HG02884 (cell line): ENCODE measurements around the gene EEF2KMT.
A peak's percentile ranks its signal among the peaks of the same experiment; 100 is the strongest.
"Not testable (repeated sequence)": the region's sequence is repeated elsewhere in the genome, so short reads cannot be mapped to it uniquely, and the experiment has no call there.

Experiments
- ATAC-seq: cut with Tn5 transposase; IDR thresholded peaks from one replicate; pipeline ENCODE4 v1.9.1; 2021; ENCODE audit warnings: mild to moderate bottlenecking, moderate library complexity; ENCODE audit not compliant: unreplicated experiment

The EEF2KMT gene

DNA sequence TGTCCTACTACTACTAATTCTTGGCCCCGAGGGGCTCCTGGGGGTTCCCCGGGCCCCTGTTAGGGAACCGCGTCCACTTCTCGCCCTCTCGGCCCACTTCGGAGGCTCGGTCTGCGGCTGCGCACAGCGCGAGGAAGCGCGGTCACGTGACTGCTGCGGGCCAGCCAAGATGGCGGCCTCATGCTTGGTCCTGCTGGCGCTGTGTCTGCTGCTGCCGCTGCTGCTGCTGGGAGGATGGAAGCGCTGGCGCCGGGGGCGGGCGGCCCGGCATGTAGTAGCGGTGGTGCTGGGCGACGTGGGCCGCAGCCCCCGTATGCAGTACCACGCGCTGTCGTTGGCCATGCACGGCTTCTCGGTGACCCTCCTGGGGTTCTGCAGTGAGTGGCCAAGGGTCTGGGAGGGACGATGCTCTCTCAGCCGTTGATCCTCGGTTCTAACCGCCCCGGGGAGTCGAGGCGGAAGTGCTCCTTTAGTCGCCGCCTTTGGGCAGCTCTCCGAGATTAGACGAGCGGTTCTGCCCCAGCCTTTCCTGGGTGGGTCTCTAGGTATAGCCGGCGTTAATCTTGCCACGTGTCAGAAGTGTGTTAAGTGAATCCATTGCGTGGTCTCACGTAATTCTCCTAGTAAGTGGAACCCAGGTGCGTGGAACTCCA is 25.8 kb downstream of the EEF2KMT start, which contains the start of gene ALG1:
Gene ALG1, plus strand, starts transcription at position 163 of the 653 bp plus-strand sequence. Its CDS starts 7 bp downstream, at position 170.
- ATAC-seq, result peak; percentile 70

DNA sequence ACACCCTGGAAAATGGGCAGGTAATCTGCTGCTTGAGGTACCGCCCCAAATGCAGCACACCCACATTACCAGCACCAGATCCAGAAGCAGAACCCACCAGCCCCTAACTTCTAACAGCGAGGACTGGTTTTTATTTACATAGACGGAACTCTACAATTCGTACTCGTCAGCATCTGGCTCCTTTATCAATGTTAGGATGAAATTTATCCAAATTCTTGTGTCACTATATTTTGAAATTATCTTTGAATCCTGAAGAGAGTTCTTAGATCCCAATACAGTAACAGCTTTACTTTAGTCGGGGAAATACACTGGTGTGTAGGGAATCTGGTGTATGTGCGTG is 26.3 kb downstream of the EEF2KMT start:
- ATAC-seq, result no peak

DNA sequence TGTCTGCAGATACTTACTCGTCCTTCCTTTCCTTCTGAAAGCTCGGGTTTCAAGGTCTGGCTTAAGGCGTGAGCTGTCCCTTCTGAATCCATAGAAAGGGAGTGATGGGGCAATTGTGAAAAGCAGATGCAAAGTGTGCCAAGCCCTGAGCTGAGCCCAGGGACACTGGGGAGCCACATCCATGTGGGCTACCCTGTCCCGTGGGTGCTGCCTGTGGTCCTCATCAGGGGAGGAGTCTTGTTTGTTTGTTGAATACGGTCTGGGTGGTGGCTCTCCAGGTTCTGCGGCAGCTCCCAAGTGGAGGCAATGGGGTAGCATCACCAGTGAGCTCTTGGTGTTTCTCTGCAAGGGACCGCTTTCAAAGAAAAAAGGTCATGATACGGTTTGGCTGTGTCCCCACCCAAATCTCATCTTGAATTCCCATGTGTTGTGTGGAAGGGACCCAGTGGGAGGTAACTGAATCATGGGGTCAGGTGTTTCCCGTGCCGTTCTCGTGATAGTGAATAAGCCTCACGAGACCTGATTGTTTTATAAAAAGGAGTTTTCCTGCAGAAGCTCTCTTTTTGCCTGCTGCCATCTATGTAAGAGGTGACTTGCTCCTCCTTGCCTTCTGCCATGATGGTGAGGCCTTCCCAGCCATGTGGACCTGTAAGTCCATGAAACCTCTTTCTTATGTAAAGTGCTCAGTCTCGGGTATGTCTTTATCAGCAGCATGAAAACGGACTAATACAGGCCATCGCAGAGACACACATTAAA is 27.0 kb downstream of the EEF2KMT start:
- no peak for ATAC-seq

DNA sequence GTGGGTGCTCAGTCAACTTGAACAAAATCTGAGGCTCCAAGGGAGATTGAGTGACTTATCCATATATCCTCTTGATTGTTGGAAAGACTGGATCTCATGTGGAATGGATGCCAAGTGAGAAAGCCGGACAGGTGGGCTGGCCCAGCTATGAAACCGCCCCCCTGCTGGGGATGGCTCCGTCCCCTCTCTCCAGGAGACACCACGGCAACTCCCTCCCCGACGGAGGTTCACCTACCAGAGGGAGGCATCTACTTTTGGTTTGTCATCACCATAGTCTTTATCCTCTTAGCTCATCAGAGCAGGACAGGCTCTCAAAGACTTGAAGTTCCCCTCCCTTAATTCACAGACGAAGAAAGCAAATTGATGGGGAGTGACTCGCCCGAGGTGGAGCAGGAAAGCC is 27.7 kb downstream of the EEF2KMT start:
- ATAC-seq, result no peak

DNA sequence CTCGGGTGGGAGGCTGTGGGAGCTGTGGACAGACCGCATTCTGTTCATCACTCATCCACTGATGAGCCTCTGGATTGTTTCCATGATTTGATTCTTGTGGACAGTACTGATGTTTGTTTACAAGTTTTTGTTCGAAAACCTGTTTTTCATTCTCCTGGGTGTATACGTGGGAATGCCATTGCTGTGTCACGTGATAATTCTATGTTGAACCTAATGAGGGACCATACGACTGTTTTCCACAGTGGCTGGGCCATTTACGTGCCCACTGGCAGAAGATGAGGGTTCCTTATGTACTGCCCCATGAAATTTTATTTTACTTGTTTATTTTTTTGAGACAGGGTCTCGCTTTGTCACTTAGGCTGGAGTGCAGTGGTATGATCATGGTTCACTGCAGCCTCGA is 28.5 kb downstream of the EEF2KMT start:
- no peak for ATAC-seq

DNA sequence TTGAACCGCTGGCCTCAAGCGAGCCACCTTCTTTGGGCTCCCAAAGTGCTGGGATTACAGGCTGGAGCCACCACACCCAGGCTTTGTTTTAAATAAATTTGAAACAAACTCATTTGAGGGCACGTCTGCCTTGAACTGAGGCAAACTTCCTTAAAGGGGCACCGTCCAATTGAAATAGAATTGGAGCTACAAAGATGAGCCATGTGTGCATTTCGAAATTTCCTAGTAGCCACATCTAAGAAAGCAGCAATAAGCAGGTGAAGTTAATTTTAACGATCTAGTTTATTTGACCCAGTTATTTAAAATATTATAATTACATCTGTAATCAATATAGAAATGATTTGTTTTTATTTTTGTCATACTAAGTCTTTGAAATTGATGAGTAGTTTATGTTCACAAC is 31.1 kb downstream of the EEF2KMT start:
- ATAC-seq, result no peak

DNA sequence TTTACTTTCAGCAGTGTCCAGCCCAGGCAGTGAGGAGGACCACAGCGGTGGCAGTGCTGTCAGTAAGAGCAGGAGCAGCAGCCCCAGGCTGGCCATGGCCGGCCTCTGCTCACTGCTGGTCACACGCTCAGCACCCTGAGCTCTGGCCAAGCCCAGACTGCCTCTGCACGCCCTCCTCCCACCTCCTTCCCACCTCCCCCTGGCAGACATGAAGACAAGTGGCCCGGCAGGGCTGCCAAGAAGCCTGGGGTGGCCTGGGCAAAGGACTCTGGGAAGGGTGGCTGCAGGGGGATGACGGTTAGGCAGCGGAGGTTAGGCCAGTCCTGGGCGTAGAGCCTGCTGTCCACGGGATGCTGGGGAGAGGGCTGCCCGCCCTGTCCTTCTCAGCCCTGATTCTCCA is 31.8 kb downstream of the EEF2KMT start, which contains the start of gene C16orf89:
Gene C16orf89, minus strand, starts transcription at position 144 of the 400 bp plus-strand sequence. Its CDS starts 48 bp downstream, at position 96.
- no peak for ATAC-seq

DNA sequence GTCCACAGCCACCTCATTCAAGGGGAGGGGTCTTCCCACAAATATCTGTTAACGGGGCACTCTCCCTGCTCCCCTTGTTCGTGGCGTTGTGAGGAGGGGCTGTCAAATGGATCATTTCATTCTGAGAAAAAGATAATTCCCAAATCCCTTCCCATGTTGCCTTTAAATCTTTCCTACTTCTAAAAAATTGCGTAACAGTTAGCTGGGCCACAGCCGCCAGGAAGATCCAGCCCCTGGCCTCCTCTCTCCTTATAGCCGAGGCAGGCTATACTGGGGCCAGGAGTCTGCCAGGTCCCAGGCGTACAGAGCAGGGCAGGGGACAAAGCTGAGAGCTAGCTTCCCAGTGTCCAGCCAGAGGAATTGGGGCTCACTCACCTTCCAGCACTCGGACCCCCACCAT is 32.3 kb downstream of the EEF2KMT start:
- no peak for ATAC-seq

DNA sequence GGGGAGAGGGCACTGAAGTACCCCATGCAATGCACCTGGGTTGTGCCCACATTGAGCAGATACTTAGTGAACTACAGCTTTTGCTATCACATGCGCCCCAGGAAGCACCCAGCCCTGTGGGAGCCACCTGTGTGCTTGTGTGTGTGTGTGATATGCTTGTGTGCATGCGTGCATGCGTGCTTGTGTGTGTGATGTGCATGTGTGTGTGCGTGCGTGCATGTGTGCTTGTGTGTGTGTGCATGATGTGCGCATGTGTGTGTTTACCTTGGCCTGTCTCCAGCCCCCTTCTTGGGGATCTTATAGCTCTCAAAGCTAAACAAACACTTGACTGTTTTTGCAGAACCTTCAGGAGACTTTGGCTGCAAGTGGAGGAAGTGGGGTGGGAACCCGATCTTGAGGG is 32.7 kb downstream of the EEF2KMT start:
- no peak for ATAC-seq

DNA sequence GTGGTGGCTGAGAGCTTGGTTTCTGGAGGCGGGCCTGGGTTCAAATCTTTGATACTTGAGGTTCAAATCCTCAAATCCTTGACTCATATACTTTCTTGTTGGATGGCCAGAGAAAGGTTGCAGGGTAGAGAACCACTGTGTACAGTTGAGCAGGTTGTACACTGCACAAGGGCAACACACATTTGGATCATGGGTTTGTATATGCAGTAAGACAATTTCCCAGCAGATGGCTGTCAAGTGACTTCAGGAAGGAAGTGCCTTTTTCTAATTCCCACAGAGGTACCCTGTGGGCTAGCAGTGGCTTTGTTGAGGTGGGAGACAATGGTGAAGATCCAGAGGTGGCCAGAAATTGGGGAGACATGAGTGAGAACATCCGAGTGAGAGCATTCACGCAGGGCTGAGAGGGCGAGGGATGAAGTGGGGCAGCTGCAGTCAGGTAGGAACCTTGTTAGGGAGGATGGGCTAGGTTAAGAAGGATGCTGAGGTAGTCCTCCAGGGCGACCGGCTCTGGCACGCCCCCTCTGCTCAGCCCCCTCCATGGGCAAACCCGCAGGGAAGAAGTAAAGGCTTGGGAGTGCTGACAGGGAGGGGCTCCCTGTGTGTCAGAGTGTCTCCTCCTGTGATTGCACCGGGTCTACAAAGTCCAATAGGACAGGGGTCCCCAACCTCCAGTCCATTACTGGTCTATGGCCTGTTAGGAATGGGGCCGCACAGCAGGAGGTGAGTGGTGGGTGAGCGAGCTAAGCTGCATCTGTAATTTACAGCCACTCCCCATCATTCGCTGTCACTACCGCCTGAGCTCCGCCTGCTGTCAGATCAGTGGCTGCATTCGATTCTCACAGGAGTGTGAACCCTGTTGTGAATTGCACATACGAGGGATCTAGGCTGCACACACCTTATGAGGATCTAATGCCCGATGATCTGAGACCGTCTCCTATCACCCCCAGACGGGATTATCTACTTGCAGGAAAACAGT is 34.5 kb downstream of the EEF2KMT start:
- no peak for ATAC-seq

DNA sequence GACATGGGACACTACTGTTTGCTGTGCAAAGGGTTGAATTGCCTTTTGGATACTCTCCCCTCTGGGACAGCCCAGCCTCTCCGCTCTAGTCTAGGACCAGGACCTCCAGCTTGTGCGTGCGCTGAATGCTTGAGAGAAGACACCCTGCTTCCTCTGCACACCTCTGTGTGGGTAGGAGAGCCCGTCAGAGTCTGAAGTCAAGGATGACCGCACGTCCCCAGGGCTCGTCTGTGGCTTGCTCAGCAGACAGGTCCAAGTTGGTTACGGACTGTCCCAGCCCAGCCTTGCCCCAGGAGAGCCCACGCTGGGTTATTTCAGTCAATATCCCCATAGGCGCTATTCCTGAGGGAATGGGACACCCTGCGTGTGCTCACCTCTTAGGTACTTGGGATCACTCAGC is 35.5 kb downstream of the EEF2KMT start:
- peak; percentile 63 for ATAC-seq

DNA sequence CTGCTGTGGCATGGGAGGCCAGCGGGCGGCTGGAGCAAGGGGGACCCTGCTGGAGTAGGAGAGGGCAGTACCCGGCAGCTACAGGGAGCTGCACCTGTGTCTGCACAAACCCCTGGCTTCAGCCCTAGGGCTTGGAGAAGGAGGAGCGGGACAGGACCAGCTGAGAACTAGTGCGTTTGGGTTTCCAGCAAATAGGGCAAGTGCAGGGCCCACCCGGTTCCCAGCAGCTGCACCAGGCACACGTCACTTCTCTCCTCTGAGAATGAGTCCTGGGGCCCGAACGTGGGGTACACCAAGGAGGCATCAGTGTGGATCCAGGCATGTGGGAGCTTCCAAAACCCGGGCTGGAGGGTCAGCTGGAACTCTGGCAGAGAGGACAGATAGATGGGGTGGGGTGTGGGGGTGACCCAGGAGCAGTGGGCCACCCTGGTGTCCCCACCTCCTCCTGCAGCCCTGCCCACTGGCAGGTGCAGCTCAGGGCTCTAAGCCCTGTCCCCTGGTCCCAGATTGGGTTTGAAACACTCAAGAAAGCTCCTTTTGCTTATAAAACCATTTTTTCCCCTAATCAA is 37.4 kb downstream of the EEF2KMT start:
- ATAC-seq, result no peak

DNA sequence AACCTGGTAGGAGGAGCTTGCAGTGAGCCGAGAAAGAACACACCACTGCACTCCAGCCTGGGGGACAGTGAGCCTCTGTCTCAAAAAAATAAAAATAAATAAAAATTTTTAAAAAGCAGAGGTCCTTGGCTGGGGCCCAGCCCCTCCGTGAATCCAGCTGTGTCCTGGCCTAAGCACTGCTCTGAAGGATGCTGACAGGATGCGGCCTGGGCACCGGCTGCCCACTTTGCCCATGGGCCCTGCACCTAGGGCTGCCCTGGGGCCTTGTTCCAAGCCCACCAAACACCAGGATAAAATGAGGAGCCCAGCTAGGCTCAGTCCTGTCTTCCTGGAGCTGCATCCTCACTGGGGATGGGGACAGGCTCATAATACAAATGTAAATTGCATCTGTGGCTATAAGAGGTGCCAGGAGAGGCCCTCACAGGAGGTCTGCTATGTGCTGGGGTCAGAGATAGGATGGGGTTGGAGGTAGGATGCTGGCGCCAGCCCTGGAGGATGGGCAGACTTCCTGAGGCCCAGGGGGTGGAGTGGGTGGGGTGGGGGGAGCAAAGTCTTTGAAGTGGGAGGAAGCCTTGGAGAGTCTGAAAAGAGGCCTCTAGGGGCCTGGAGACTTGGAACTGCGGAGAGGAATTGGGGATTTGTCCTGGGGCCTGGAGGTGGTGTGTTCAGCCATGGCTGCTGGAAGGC is 38.1 kb downstream of the EEF2KMT start:
- ATAC-seq, result no peak

DNA sequence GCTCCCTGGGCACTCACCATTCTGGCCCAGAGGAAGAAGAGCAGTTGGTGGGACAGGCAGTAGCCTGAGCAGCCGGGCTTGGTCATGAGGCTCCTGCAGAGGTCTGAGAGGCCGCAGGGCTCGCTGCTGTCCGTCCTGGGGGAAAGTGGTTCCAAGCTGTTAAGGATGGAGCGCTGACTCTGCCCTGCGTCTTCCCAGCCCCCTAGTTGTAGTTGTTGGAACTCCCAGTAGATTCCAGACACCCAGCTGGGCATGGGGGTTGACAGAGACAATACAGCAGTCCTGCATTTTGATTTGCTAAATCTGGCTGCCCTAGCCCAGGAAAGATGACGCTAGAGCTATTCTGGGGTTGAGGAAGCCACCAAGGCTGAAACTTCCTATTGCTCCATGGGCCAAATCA is 39.1 kb downstream of the EEF2KMT start:
- ATAC-seq, result no peak

DNA sequence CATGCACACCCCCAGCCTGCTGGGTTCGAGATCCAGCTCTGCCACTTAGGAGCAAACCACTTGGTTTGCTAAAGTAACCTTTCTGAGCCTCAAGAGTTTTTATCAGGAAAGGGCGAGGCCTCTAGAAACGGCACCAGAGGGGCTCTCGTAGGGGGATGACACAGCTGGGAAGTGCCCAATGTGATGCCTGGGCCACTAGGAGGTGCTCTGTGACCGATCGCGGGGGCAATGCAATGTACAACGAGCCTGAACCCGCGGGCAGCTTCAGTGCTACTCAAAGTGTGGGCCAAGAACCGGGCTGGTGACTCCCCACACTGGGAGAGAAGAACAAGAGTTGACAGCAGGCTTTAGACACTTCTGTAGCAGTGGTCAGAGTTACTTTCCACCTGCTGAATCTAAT is 41.2 kb downstream of the EEF2KMT start:
- ATAC-seq, result no peak

DNA sequence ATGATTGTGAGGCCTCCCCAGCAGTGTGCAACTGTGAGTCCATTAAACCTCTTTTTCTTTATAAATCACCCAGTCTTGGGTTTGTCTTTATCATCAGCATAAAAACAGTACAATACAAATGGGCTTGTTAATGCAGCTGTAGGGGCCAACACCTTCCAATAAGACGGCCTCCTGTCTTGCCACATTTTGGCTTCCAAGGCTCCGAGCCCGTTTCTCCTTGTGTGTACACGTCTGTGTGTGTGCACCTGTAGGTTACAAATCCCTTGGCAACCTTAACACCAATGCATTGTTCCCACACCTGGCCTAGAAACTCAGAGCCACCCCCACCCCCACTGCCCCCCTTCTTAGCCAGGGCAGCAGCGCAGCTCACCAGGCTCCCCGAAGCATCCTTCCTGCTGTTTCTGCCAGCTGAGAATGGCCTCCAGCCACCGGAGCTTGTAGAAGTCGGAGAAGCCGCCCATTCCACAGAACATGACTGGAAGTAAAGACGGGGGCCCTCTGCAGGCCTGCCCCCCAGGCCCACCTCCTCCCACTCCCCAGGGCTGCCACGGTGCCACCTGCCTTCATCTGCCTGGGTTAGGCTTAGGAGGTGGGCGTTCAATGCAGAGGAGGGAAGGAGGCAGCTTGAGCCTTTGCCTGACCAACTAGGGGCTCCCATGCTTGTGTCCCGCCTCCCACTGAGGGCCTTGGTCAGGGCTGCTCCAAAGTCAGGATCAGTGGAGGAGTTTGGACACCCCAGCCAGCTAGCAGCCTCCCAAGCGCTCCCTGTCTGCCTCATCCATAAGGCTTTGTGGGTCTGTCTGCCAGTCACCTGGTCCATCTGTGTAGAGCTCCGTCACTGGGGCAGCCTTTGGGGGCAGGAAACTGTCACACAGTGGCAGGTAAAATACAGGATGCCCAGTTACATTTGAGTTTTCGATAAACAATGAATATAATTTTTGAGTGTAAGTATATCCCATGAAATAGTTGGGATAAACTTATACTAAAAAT is 42.4 kb downstream of the EEF2KMT start:
- no peak for ATAC-seq

DNA sequence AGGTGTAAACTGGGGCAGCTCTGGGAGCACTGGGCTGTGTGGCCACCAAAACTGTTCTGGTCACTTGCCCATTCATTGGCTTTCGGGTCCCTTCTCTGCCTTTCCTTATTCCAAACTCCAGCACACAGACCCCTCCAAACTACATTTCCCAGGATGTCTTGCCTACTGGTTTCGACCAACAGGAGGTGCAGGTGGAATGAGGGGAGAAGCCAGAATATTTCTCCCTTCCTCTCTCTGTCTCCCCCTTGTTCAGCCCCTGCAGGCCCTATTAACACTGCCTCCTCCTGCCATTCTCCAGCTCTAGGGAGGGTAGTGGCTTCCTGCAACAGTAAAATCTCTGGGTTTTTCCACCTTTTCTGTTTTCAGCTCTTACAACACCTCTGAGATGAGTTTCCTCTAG is 50.7 kb downstream of the EEF2KMT start:
- no peak for ATAC-seq

DNA sequence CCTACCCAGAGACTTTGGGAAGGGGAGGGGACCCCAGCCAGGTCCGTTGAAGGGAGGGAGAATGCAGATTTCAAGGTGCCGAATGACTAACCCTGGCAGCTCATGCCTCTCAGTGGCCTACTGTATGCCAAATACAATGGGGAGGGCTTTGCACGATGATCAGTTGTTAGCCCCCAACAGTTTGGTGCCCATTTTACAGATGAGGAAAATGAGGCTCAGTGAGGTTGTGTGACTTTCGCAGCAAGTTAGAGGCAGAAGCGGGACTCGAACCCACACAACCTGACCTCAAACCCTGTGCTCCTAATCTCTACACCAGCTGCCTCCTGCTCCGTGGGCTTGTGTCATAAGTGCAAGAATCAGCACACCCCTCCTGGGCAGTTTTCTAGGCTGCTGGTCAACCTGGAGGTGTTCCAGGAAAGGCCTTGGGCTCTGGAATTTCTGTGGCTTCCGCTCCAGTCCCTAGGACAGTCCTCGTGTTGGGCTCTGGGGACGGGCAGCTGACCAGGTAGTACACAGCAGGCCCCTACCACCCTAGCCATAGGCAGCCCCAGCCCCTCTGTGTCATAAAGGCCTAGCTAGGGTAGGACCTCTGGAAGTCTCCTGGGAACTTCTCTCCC is 52.0 kb downstream of the EEF2KMT start:
- no peak for ATAC-seq

DNA sequence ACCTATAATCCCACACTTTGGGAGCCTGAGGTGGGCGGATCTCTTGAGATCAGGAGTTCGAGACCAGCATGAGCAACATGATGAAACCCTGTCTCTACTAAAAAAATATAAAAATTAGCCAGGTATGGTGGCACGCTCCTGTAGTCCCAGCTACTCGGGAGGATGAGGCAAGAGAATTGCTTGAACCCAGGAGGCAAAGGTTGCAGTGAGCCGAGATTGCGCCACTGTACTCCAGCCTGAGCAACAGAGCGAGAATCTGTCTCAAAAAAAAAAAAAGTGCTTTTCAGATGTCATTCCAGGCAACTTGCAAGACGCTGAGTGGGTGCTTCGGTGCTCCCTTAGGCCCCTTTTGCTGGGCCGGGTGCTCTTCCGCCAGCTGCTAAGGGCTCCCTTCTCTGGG is 53.0 kb downstream of the EEF2KMT start:
- not testable (repeated sequence) for ATAC-seq
